ENCODE measurements around the gene CFAP99. TPM values are rescaled to one million over a fixed set of nuclear protein-coding genes. Genes with fewer than 3 reads are reported as not detected.

CFAP99 gene
- total RNA-seq, 6 experiments from 2014 or later, result not detected

GRCh38 chr4:2485956-2486355, 67.2 kb downstream of the CFAP99 start:
- TF ChIP-seq CTCF (IDR thresholded peaks at IDR 0.05), result no peak
- no peak for DNase-seq
- Mint-ChIP-seq H3K27ac (no peak overlapping the region), H3K4me1 (ENCODE audit: low read depth) (peaks cover 66% of the 10 kb centered on the region), H3K9me3 (no peaks in the 10 kb centered on the region), H3K4me3 (no peak overlapping the region), H3K36me3 (ENCODE audit: low read depth) (peaks cover 8% of the 10 kb centered on the region), H3K27me3 (ENCODE audit: insufficient read depth) (no peaks in the 10 kb centered on the region; the same call in 1 of the 2 replicates)

GRCh38 chr4:2486981-2487380, 68.2 kb downstream of the CFAP99 start:
- TF ChIP-seq CTCF (IDR thresholded peaks at IDR 0.05), result no peak
- no peak for DNase-seq
- H3K9me3 Mint-ChIP-seq, result no peaks in the 10 kb centered on the region
- no peak overlapping the region for H3K4me3 Mint-ChIP-seq
- no peaks in the 10 kb centered on the region; the same call in 1 of the 2 replicates for H3K27me3 Mint-ChIP-seq (ENCODE audit: insufficient read depth)
- peaks cover 58% of the 10 kb centered on the region for H3K4me1 Mint-ChIP-seq (ENCODE audit: low read depth)
- H3K27ac Mint-ChIP-seq, result no peak overlapping the region
- H3K36me3 Mint-ChIP-seq (ENCODE audit: low read depth), result peaks cover 11% of the 10 kb centered on the region

- H3K27ac Mint-ChIP-seq, result peak overlapping the region; percentile 40; the same call in 1 of the 2 replicates
These were observed 68.9 kb downstream of the CFAP99 start for GRCh38 chr4:2487632-2488031.

GRCh38 chr4:2489081-2489805, 70.5 kb downstream of the CFAP99 start:
- H3K36me3 Mint-ChIP-seq (ENCODE audit: low read depth), result peaks cover 22% of the 10 kb centered on the region
- no peak overlapping the region for H3K4me3 Mint-ChIP-seq
- peaks cover 51% of the 10 kb centered on the region for H3K4me1 Mint-ChIP-seq (ENCODE audit: low read depth)
- no peaks in the 10 kb centered on the region; the same call in 1 of the 2 replicates for H3K27me3 Mint-ChIP-seq (ENCODE audit: insufficient read depth)
- no peaks in the 10 kb centered on the region for H3K9me3 Mint-ChIP-seq
- TF ChIP-seq CTCF (IDR thresholded peaks at IDR 0.05), result no peak
- DNase-seq, result no peak
- H3K27ac Mint-ChIP-seq, result peak overlapping the region; percentile 72; the same call in 1 of the 2 replicates

More at GRCh38 chr4:2487632-2488031, 68.9 kb downstream of the CFAP99 start:
- Mint-ChIP-seq H3K9me3 (no peaks in the 10 kb centered on the region), H3K4me1 (ENCODE audit: low read depth) (peaks cover 54% of the 10 kb centered on the region), H3K4me3 (no peak overlapping the region), H3K27me3 (ENCODE audit: insufficient read depth) (no peaks in the 10 kb centered on the region; the same call in 1 of the 2 replicates), H3K36me3 (ENCODE audit: low read depth) (peaks cover 16% of the 10 kb centered on the region)
- DNase-seq, result no peak
- TF ChIP-seq CTCF (IDR thresholded peaks at IDR 0.05), result no peak

GRCh38 chr4:2489841-2490552, 71.2 kb downstream of the CFAP99 start:
- Mint-ChIP-seq H3K27ac (peak overlapping the region; percentile 72), H3K4me1 (ENCODE audit: low read depth) (peaks cover 44% of the 10 kb centered on the region), H3K36me3 (ENCODE audit: low read depth) (peaks cover 22% of the 10 kb centered on the region), H3K27me3 (ENCODE audit: insufficient read depth) (peaks cover 2% of the 10 kb centered on the region; the same call in 1 of the 2 replicates), H3K9me3 (no peaks in the 10 kb centered on the region), H3K4me3 (no peak overlapping the region)
- TF ChIP-seq CTCF (IDR thresholded peaks at IDR 0.05), result no peak
- no peak for DNase-seq
